GM21825 (cell line): ENCODE data around the gene CCL22.
"Not testable (repeated sequence)": the region's sequence is repeated elsewhere in the genome, so short reads cannot be mapped to it uniquely, and the experiment has no call there.

Experiments
- ATAC-seq: cut with Tn5 transposase; IDR thresholded peaks from one replicate; pipeline ENCODE4 v1.9.1; 2021; ENCODE audit warnings: mild to moderate bottlenecking, moderate library complexity; ENCODE audit not compliant: unreplicated experiment

The CCL22 gene, protein sequence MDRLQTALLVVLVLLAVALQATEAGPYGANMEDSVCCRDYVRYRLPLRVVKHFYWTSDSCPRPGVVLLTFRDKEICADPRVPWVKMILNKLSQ

DNA sequence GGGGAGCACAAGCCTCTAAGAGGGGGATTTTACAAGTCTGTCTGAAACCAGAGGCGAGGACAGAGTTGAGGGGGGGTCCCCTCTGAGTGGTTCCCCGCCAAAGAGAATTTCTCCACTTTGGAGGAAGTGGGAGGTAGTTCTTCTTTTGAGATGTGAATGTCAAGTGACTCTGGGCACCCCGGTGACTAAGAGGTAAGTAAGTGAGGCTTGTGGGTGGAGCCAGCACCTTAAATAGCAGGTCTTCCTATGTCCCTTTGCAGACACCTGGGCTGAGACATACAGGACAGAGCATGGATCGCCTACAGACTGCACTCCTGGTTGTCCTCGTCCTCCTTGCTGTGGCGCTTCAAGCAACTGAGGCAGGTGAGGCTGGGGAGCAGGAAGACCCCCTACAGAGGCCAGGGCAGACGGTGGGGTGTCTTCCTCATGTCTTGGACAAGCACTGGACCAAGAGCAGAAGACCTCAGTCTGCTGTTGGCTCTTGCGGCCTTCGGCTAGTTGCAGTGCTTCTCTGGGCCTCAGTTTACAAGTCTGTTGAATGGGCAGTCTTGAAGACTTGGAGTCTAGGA, at the start of gene CCL22:
Gene CCL22, plus strand, starts transcription at position 257 of the 569 bp plus-strand sequence. Its CDS starts 34 bp downstream, at position 291.
- ATAC-seq: peak; percentile 64

DNA sequence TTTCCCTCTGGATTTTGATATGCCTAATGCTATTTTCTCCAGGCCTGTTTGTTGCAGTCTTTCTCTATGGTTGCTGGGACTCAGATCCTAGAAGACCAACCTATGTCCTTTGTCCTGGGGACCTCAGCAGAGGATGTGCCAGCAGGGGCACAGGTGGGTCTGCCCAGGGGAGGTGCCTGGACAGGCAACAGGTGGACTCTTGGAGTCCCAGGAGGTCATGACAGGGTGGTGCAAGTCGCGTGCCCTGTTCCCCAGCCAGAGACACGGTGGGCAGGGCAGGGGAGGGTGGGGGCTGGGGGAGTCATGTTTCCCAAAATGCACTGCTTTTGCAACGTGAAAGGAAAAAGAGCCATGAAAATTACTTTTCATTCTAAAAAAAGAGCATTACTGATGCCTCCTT, 47.8 kb upstream of the CCL22 start:
- no peak for ATAC-seq

DNA sequence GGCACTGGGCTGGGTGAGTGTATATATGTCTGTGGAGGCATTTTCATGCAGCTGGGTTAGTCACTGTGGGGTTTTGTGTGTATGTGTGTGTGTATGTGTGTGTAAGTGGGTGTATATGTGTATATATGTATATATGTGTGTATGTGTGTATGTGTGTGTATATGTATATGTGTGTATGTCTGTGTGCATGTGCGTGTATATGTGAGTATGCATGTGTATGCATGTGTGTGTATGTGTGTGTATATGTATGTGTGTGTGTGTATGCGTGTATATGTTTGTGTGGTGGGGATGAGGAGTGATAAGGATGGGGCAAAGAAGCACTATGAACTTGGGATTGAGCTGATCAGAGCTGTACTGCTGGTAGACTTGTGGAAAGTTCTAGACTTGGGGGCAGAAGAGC, 45.1 kb upstream of the CCL22 start:
- ATAC-seq: no peak

DNA sequence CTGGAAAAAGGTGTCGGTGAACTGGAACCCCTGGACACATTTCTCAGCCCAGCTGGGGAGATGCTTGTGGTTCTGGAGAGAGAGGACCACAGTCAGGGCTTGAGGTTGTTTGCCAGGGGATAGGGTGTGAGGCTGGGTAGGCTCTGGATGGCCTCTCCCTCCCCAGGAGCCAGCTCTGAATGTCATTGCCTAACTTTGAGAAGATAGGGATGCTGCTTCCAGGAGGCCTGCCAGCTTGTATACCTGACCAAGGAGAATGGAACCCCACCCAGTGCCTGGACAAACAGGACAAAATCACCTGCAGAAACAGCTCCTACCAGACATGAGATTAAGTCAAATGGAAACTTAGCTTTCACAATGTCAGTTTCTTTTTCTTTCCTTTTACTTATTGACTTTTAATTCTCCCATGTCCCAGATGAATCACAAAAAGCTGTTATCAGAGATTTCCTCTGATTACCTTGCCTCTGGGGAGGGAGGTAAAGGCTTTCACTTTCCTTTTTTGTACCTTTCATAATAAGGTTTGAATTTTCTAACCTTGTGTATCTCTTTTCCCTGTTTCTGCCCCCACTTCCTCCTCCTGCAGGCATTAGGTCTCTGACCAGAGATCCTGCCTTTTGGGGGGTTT, 44.3 kb upstream of the CCL22 start:
- no peak for ATAC-seq

DNA sequence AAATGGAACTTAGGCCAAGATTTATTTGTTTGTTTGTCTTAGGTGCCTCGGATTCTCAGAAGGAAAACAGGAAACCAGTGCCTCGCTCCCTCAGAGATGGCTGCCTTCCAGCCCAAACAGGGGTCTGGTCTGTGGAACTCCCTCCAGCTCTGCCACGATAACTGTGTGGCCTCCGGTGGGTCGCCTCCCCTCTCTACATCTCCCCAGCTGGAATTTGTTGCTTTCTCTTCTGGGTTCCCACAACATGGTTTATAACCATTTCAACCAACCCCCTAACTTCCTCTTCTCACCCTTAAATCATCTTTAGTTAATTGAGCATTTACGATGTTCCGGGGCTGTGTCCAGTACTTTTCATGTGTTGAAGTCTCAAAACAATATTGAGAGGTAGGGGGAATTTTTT, 43.2 kb upstream of the CCL22 start:
- no peak for ATAC-seq

DNA sequence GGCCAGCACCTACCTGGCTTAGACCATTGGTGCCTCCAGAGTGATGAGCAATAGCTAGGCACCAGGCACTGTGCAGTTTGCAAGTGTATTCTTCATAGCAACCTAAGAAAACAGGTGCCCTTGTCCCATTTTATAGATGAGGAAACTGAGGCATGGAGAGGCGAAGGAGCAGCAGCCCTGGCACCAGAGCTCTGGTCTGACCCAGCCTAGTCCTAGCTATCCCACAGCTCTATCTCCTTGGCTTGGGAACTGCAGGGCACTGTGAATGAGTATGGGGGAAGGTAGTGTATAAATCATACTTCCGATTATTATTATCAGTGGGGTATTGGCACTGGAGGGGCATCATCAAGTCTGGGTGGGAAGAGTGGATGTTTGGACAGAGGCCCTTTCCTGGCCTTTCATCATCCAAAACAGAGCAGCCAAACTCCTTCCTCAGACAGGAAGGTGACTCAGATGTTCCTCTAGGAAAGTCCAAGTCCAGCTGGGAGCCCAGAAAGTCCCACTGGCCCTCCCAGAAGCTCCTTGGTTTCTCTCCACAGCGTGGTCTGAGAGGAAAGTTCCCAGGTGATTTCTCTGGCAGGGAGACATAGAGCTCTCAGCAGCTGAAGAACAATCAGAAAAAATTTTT, 42.1 kb upstream of the CCL22 start:
- ATAC-seq: no peak

DNA sequence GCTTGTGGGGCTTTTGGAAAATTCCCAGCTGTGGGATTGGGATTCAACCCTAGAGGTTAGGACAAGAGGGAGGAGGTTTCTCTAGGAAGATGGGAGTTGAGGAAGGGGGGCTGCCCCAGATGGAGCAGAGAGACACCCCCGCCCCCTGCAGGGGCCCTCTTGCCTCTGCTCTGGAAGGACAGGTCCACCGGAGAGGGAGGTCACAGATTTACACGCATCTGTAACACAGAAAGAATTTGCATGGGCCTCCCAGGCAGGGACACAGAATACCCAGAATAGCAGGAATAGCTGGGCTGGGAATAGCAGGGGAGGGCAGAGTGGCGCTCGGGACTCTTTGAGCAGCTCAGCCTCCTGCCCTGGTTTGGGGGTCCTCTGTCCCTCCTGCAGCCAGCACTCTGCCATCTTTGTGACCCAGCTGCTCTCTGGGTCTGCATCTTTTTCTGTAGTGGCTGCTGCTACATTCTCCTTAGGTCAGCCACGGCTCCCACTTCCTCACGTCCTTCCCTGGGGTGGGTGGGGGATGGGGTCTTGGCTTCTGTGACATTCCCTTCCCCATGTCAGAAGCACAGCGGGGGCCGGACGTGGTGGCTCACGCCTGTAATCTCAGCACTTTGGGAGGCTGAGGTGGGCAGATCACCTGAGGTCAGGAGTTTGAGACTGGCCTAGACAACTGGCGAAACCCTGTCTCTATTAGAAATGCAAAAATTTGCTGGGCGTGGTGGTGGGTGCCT, 40.2 kb upstream of the CCL22 start:
- no peak for ATAC-seq

DNA sequence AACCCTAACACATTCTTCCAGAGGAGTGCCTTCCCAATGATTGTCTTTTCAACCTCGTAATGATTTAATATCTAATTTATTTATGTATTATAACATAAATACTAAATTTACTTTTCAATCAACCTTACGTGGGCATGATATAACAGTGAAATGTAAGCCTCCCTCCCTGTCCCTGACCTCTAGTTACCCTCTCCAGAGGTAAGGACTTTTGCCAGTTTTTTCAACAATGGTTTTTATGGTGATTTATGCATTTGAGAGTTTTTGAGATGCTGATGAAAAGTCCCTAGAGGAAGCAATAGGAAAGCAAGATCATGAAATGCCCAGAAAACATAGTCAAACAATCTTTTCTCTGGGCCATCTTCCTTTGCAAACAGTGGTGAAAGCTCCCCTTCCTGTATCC, 38.9 kb upstream of the CCL22 start:
- ATAC-seq: no peak

DNA sequence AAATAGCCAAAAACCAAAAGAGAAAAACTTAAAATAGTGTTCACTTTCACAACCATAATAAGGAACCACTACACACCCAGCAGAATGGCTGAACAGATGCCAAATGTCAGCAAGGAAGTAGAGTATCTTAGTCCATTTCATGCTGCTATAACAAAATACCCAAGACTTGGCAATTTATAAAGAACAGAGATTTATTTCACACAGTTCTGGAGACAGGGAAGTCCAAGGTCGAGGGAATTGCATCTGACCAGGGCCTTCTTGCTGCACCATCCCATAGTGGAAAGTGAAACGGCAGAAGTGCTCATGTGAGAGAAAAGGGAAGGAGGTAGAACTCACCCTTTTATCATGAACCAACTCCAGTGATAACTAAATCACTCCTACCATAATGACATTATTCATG, 33.8 kb upstream of the CCL22 start:
- ATAC-seq: no peak

DNA sequence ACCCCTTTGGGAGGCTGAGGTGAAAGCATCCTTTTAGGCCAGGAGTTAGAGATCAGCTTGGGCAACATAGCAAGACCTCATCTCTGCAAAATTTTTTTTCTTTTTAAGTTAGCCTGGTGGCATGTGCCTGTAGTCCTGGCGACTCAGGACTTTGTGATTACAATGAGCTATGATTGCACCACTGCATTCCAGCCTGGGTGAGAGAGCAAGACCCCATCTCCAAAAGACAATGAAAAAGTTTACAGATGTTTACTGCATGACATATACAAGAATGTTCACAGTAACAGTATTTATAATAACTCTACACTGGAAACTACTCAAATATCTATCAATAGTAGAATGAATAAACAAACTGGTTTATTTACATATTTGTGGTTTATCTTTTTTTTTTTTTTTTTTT, 33.1 kb upstream of the CCL22 start:
- ATAC-seq: no peak

DNA sequence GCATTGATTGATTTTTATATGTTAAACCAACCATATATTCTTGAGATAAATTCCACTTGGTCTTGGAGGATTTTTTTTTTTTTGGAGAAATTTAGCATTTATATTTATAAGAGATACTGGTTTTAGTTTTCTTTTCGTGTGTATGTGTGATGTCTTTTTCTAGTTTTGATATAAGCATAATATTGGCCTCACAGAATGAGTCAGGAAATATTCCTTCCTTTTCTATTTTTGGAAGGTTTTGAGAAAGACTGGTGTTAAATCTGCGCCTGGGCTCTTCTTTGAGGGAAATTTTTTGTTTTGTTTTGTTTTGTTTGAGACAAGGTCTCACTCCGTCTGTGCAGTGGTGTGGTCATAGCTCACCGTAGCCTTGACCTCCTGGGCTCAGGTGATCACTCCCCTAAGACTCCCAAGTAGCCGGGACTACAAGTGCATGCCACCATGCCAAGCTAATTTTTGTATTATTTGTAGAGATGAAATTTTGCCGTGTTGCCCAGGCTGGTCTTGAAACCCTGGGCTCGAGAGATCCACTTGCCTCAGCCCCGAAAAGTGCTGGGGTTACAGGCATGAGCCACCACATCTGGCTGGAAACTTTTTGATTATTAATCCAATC, 28.8 kb upstream of the CCL22 start:
- no peak for ATAC-seq

DNA sequence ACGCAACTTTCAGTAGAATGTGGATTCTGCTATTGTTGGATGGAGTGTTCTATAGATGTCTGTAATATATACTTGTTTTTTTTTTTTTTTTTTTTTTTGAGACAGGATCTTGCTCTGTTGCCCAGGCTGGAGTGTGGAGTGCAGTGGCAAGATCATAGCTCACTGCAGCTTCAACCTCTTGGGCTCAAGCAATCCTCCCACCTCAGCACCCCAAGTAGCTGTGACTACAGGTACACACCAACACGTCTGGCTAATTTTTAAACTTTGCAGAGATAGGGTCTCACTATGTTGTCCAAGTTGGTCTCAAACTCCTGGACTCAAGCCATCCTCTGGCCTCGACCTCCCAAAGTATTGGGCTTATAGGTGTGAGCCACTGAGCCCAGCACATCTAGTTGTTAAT, 27.2 kb upstream of the CCL22 start:
- ATAC-seq: no peak

DNA sequence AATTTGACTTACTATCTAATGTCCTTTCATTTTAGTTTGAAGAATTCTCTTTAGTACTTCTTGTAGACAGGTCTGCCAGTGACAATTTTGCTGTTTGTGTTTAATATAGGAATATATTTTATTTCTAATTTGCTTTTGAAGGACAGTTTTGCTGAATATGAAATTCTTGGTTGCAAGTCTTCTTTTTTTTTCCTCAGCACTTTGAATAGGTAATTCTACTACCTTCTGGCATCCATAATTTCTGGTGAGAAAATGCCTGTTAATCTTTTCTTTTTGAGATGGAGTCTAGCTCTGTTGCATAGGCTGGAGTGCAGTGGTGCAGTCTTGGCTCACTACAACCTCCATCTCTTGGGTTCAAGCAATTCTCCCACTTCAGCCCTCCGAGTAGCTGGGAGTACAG, 25.2 kb upstream of the CCL22 start:
- ATAC-seq: no peak

DNA sequence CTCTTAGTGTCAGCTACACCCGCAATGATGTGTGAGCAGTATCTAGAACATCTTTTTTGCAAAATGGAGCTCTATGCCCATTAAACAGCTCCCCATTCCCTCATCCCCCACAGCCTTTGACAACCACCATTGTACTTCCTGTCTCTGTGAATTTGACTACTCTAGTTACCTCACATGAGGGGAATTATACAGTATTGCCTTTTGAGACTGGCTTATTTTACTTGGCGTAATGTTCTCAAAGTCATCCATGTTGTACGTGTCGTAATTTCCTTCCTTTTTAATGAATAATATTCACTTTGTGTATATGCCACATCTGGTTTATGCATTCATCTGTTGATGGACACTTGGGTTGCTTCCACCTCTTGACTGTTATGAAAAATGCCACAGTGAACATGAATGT, 23.2 kb upstream of the CCL22 start:
- no peak for ATAC-seq

DNA sequence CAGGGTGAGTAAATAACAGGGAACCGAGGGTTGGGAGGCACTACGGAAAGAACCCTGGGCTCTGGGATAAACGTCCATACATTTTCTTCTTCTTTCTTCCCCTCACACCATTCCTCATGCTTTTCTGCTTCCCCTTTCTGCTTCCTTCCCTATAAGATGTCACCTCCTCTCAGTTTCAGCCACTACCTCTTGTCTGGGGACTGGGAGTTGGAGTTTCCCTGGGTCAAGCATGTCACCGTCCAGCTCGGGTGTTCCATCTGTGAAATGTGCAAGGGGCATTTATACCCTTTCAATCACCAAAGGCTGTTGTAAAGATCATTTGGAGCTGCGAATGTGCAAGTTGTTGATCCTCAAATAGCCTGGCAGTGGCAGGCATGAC, 17.5 kb upstream of the CCL22 start:
- no peak for ATAC-seq

DNA sequence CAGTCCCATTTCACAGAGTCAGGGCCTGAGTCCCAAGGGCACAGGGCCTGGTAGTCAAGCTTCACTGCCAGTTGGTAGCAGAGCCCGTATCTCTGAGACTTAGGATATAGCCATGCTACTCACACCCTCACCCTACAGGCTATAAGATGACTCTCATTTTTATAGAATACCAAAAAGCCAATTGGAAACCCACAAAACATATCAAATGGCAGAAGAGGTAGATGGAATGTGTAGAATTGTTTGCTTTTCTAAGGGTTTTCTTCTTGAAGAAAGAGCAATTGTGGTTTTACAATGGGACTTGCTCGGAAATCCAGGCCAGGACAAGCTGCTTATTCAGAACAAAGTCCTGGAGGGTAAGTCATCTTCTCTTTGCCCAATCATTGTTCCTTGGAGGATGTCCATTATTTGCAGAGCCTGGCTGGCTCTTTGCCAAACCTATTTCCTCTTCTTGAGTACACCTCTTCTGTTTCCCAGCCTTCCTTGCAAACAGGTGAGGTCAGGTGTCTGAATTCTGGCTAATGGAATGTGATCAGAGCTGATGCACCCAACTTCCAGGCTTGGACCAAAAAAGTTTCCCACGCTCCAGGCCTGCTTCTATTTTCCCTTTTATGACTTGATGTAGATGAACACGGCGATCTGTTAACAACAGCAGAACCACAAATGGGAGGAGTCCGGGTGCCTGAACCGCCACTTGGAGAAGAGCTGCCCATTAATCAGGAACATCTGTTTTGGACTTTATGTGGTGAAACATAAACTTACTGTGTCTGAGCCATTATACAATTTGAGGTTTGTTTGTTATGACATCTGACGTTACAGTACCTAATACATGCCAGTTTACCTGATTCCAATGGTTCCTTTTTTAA, 16.9 kb upstream of the CCL22 start:
- no peak for ATAC-seq

DNA sequence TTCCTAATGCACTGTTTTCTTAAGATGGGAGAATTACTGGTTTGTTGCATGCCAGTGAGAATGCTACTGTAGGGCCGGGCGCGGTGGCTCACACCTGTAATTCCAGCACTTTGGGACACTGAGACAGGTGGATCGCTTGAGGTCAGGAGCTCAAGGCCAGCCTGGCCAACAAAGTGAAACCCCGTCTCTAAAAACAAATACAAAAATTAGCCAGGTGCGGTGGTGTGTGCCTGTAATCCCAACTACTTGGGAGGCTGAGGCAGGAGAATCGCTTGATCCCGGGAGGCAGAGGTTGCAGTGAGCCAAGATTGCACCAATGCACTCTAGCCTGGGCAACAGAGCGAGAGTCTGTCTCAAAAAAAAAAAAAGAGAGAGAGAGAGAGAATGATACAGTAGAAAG, 16.0 kb upstream of the CCL22 start:
- not testable (repeated sequence) for ATAC-seq

DNA sequence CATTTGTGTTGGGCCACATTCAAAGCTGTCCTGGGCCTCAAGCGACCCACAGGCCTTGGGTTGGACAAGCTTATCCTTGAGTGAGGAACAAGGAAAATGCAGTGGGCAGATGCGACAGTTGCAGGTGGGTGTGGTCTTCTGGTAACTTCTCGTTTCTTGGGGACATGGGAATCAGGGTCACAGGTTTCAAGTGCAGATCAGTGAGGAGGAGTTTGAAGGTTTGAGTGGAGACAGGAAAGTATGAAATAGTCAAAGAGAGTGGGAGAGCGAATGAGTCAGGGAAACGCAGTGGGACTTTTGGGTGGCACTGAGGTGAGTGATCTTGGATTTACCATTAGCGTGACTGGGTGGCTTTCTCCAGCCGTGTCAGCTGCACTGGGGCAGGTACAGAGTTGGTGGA, 15.4 kb upstream of the CCL22 start:
- ATAC-seq: no peak

DNA sequence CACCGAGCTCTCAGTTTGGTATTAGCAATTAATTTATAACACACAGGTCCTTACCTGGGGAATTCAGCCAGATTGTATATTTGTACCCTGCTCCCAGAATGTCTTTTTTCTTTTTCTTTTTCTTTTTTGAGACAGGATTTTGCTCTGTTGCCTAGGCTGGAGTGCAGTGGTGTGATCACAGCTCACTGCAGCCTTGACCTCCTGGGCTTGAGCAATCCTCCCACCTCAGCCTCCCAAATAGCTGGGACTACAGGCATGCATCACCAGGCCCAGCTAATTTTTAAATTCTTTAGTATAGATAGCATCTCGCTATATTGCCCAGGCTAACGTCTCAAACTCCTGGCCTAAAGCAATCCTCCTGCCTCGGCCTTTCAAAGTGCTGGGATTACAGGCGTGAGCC, 14.5 kb upstream of the CCL22 start:
- not testable (repeated sequence) for ATAC-seq

DNA sequence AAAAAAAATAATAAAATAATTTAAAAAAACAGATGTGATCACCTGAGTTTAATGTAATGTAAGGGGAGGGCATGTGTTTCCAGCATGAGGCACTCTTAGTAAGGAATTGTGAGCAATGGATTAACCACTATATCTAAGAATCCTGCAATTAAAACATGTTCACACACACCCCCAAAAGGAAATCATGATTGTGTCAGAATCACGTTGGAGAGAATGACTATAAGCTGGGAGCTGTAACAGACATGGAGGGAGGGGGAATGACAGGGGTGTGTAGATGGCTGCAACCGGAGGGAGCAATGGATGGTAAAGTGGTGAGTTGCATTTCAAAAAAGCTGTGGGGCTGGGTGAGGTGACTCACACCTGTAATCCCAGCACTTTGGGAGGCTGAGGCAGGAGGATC, 13.6 kb upstream of the CCL22 start:
- ATAC-seq: no peak
